Prostate gland (tissue), 2 donors: ENCODE results near the gene MGLL. TPM values are rescaled to one million over a fixed set of nuclear protein-coding genes. Genes with fewer than 3 reads are reported as not detected.

Experiments
- DNase-seq: peaks from one replicate; pipeline ENCODE4 v3.0.0-alpha.2; 2019; ENCODE audit warnings: low spot score
- H3K27ac ChIP-seq, 2 donors: fragments of 200-600 bp; sonication (generic); 2 replicates each; pipeline ENCODE4 v1.5.1; 2017 to 2019
- H3K27me3 ChIP-seq: fragments of 200-600 bp; sonication (generic); replicated peaks from 2 replicates; pipeline ENCODE4 v1.5.1; 2019; ENCODE audit not compliant: insufficient read depth
- H3K36me3 ChIP-seq, 2 donors: fragments of 200-600 bp; sonication (generic); 1 replicate in 1 of 2; 2 replicates in 1 of 2; pipeline versions ENCODE4 v1.5.1 to v1.8.1; 2017 to 2019
- H3K4me1 ChIP-seq: fragments of 200-600 bp; sonication (generic); replicated peaks from 2 replicates; pipeline ENCODE4 v1.5.1; 2019
- H3K4me3 ChIP-seq, 2 donors: fragments of 200-600 bp; sonication (generic); 2 replicates each; pipeline ENCODE4 v1.5.1; 2017 to 2019
- H3K9me3 ChIP-seq: fragments of 200-600 bp; sonication (generic); 2 replicates; pipeline ENCODE4 v1.5.1; 2017
- POLR2A ChIP-seq: fragments of 450-650 bp; IDR thresholded peaks from one replicate; pipeline ENCODE4 v1.6.1; 2016; ENCODE audit warnings: antibody characterized with exemption, mild to moderate bottlenecking
- POLR2AphosphoS5 ChIP-seq: sonication (generic); formaldehyde crosslinking; IDR thresholded peaks from one replicate; pipeline ENCODE4 v1.6.1; 2017; ENCODE audit warnings: antibody characterized with exemption
- WGBS: methylation state at CpG from one replicate; pipeline ENCODE4 v1.1.5; 2018; 5-methylcytosine and 5-hydroxymethylcytosine counted together
- intact Hi-C: fragments of 100-400 bp; cut with DNase I; formaldehyde crosslinking; loops from one replicate; pipeline ENCODE4 v1.14.2; 2022
- total RNA-seq, 2 donors: library from RNA; depleted of rRNA; stranded (reverse); fragments of >200 nt; gene quantifications; one replicate each; pipeline ENCODE4 v1.1.0, GENCODE V29; 2016
- TF ChIP-seq, protein P1 (sequence below), 4 experiments: fragments of 200-600 bp in 2 of 4; fragments of 450-650 bp in 2 of 4; sonication (generic) in 2 of 4; IDR thresholded peaks; 1 replicate in 3 of 4; 2 replicates in 1 of 4; pipeline ENCODE4 v1.5.1; 2016 to 2019; ENCODE audit warnings: antibody characterized with exemption in 4 of 4, mild to moderate bottlenecking in 2 of 4, moderate library complexity in 2 of 4

The MGLL gene
- total RNA-seq, 2 donors from 2014 or later = 20.0 to 31.8 TPM

DNA sequence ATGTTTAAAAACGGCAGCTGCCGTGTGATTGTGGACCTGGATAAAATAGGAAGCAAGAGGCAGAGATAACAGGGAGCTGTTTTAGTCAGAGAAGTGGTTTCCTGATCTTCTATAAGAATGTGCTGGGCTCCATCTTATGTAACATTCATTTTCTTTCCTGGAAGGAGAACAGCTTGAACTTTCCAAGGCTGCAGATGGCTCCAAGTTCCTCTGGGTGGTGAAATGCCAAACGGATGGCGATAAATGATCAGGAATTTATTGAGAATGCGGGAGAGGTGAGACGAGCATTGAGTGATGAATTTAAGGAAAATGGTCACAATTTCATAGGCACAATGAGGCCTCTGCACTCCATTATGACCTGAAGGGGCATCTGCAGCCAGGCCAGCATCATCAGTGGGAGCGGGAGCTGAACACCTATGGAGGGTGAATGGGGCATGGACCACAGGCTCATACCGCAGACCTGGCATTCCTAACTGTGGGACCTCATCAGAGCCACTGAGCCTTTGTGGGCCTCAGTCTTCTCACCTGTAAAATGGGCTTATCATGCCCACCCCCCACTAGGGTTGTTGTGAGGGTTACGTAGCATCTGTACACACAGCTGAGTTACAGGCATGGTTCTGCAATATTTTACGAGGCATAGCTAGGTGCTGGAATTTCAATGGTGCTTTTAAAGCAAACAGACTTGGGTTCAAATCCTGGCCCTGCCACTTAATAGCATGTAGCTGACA, 17.1 kb downstream of the MGLL start:
- no peak for DNase-seq
- intact Hi-C loops = no loop called here

DNA sequence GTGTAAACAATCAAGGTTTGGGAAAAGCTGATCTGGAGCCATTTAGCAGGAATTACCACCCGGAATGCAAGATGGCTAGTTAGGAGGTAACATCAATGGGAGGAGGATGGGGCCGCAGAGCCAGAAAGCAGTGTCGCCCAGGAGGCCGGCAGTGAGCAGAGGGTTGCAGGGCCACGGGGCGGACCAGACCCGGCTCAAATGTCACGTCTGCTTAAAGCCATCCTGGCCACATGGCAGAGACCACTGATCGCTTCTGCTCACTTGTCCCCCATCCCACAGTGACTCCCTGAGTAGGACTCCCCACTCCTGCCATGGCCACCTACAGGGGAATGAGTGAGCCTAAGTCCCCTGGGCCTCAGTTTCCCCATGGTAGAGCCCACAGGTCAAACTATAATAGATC, 18.2 kb downstream of the MGLL start:
- intact Hi-C loops = no loop called here
- Histone ChIP-seq H3K4me3 (no peak overlapping the region), H3K27me3 (no peaks in the 10 kb centered on the region), H3K9me3 (no peaks in the 10 kb centered on the region), H3K36me3 (no peaks in the 10 kb centered on the region), H3K27ac (no peak overlapping the region), H3K4me1 (no peaks in the 10 kb centered on the region)
- TF ChIP-seq POLR2A (no peak), POLR2AphosphoS5 (no peak)
- TF ChIP-seq, protein P1, sequence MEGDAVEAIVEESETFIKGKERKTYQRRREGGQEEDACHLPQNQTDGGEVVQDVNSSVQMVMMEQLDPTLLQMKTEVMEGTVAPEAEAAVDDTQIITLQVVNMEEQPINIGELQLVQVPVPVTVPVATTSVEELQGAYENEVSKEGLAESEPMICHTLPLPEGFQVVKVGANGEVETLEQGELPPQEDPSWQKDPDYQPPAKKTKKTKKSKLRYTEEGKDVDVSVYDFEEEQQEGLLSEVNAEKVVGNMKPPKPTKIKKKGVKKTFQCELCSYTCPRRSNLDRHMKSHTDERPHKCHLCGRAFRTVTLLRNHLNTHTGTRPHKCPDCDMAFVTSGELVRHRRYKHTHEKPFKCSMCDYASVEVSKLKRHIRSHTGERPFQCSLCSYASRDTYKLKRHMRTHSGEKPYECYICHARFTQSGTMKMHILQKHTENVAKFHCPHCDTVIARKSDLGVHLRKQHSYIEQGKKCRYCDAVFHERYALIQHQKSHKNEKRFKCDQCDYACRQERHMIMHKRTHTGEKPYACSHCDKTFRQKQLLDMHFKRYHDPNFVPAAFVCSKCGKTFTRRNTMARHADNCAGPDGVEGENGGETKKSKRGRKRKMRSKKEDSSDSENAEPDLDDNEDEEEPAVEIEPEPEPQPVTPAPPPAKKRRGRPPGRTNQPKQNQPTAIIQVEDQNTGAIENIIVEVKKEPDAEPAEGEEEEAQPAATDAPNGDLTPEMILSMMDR (IDR thresholded peaks at IDR 0.05) = no peak
- no peak for DNase-seq
- 82% methylated on average over 9 of the region's 9 CpGs for WGBS

More for the DNA sequence above, 17.1 kb downstream of the MGLL start:
- no peak overlapping the region for H3K27ac ChIP-seq
- H3K4me3 ChIP-seq = no peak overlapping the region
- WGBS = 75% methylated on average over 10 of the region's 10 CpGs
- TF ChIP-seq POLR2AphosphoS5 = no peak
- TF ChIP-seq, protein P1 (IDR thresholded peaks at IDR 0.05) = no peak
- TF ChIP-seq POLR2A = no peak
- no peaks in the 10 kb centered on the region for H3K9me3 ChIP-seq
- H3K4me1 ChIP-seq = no peaks in the 10 kb centered on the region
- H3K36me3 ChIP-seq = no peaks in the 10 kb centered on the region
- H3K27me3 ChIP-seq = no peaks in the 10 kb centered on the region

DNA sequence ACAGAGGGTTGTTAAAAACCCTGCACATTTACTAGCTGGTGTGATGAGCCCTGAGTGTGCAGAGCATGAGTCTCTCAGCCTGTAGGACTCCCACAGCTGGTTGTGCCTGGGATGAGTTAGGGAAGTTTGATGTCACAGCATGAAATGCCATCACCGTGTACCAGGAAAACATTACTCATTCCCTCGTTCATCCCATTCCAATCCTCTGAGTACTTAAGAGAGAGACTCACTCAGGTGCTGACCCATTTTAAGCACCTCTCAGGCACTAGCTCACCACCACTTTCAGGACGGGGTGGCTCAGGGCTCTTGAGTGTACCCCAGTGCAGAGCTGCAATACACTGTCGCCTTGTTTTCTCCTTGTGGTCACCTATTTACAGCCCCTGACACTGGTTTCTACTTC, 18.7 kb downstream of the MGLL start:
- DNase-seq = no peak
- H3K4me1 ChIP-seq = no peaks in the 10 kb centered on the region
- H3K4me3 ChIP-seq = no peak overlapping the region
- no peaks in the 10 kb centered on the region for H3K27me3 ChIP-seq
- H3K9me3 ChIP-seq = no peaks in the 10 kb centered on the region
- no peaks in the 10 kb centered on the region for H3K36me3 ChIP-seq
- H3K27ac ChIP-seq = no peak overlapping the region
- intact Hi-C loops = no loop called here
- TF ChIP-seq POLR2AphosphoS5 = peak; percentile 18
- TF ChIP-seq, protein P1 (IDR thresholded peaks at IDR 0.05) = no peak
- WGBS = 48% methylated on average over 4 of the region's 4 CpGs

DNA sequence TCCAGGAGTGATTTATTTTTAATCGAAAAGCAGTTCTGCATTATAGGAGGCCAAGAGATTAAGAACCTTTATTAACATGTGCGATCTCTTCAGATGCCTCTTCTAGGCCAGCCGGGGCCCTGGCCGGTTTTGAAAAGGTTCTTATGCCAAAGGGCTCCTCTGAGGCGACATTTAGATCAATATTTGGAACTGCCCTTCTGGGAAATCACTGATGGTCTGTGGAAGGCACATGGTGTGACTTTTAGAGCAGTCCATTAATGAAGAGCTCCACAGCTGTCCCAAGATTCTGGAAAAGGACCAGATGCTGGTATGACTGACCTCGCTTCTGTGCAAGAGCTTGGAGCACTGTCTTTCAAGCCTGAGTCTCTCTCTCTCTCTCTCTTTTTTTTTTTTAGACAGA, 19.7 kb downstream of the MGLL start:
- no peak for DNase-seq
- Histone ChIP-seq H3K4me1 (no peaks in the 10 kb centered on the region), H3K9me3 (no peaks in the 10 kb centered on the region), H3K27me3 (no peaks in the 10 kb centered on the region), H3K4me3 (no peak overlapping the region), H3K36me3 (no peaks in the 10 kb centered on the region), H3K27ac (no peak overlapping the region)
- intact Hi-C loops = no loop called here
- WGBS = 80% methylated on average over 6 of the region's 6 CpGs
- TF ChIP-seq, protein P1 (IDR thresholded peaks at IDR 0.05) = no peak
- TF ChIP-seq POLR2AphosphoS5 (no peak), POLR2A (no peak)

DNA sequence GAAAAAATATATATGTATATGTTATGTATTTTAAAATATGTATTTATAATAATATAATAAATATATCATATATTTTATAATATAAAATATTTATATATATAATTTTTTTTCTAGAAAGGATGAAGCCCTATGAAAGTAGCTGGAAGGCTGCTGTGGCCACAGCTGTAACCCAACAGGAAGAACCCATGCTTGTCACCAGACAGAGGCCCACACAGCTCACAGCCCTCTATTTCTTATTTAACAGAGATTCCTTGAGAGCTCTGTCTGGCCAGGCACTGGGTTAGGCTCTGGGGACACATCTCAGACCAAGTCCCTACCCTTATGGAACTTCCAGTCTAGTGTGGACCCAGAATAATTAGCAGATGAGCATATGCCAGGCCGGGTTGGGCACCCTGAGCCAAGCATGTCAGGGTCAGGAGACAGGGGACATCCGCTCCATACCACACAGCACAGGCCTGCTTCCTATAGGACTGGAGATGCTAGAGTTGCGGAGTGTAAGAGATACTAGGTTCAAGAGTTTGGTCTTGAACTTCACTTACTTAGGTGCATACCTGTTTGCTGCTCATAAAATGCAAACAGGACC, 20.5 kb downstream of the MGLL start:
- no peaks in the 10 kb centered on the region for H3K36me3 ChIP-seq
- 94% methylated on average over 3 of the region's 3 CpGs for WGBS
- DNase-seq = no peak
- intact Hi-C loops = no loop called here
- no peaks in the 10 kb centered on the region for H3K9me3 ChIP-seq
- no peak for TF ChIP-seq POLR2AphosphoS5
- TF ChIP-seq, protein P1 (IDR thresholded peaks at IDR 0.05) = no peak
- TF ChIP-seq POLR2A = no peak
- H3K27ac ChIP-seq = no peak overlapping the region
- no peaks in the 10 kb centered on the region for H3K27me3 ChIP-seq
- no peak overlapping the region for H3K4me3 ChIP-seq
- H3K4me1 ChIP-seq = no peaks in the 10 kb centered on the region
